ENCODE measurements around the gene TLN1.

TLN1 gene

DNA sequence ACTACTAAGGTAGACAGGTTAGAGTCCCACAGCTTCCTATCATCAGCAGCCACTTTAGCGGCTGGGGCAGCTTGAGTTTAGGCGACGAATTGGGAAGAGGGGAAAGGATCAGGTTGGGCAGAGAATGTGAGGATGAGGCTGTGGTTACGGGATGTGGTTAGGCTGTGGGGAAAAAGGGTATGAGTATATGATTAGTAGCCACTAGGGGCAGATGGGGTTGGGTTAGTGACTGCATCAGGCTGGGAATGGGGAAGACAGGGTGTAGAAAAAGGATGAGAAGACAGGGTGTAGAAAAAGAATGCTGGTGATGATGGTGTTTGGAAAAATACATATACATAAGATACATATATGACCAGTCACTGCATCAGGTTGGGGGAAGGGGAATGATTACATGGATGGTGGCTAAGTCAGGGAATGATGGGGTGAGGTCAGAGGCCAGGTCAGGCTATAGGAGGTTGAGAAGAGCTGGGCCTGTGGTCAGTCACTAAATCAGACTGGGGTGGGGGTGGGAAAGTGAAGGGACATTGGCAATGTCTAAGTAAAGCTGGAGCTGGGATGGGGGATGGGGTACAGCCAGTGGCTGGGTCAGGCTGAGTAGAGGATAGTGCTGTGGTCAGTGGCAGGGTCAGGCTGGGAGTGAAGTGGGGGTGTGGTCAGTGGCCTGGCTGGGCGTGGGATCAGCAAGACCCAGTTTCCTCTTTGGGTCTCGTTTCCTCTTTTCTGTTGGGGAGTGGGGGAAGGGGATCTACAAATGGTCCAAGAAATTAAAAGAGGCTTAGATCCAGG is 2.1 kb downstream of the TLN1 start:
- DNase-seq (ENCODE audit: insufficient read length, low spot score) (peak; percentile 51), FAIRE-seq (no peak)
- TF ChIP-seq, protein P1, sequence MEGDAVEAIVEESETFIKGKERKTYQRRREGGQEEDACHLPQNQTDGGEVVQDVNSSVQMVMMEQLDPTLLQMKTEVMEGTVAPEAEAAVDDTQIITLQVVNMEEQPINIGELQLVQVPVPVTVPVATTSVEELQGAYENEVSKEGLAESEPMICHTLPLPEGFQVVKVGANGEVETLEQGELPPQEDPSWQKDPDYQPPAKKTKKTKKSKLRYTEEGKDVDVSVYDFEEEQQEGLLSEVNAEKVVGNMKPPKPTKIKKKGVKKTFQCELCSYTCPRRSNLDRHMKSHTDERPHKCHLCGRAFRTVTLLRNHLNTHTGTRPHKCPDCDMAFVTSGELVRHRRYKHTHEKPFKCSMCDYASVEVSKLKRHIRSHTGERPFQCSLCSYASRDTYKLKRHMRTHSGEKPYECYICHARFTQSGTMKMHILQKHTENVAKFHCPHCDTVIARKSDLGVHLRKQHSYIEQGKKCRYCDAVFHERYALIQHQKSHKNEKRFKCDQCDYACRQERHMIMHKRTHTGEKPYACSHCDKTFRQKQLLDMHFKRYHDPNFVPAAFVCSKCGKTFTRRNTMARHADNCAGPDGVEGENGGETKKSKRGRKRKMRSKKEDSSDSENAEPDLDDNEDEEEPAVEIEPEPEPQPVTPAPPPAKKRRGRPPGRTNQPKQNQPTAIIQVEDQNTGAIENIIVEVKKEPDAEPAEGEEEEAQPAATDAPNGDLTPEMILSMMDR (IDR thresholded peaks at IDR 0.05; ENCODE audit: insufficient read depth, missing control alignments), result peak; percentile 33

DNA sequence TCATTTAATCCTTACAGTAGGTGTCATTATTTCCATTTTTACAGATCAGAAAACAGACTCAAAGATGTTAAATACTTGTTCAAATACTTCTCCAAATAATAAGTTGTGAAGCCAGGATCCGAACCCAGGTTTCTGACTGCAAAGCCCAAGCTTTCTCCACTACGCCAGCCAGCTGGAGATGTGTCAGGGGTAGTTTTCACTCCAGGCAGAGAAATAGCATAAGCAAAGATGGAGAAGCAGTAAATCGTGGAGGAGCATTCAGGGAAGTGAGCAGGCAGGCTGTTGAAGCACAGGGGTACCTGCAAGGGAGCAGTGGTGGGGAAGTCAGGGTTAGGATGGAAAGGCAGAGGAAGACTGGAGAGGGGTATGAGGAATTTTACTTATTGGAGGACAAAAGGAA is 2.9 kb downstream of the TLN1 start:
- TF ChIP-seq, protein P1 (IDR thresholded peaks at IDR 0.05; ENCODE audit: insufficient read depth, missing control alignments), result no peak
- no peak for DNase-seq (ENCODE audit: insufficient read length, low spot score)
- FAIRE-seq, result no peak

DNA sequence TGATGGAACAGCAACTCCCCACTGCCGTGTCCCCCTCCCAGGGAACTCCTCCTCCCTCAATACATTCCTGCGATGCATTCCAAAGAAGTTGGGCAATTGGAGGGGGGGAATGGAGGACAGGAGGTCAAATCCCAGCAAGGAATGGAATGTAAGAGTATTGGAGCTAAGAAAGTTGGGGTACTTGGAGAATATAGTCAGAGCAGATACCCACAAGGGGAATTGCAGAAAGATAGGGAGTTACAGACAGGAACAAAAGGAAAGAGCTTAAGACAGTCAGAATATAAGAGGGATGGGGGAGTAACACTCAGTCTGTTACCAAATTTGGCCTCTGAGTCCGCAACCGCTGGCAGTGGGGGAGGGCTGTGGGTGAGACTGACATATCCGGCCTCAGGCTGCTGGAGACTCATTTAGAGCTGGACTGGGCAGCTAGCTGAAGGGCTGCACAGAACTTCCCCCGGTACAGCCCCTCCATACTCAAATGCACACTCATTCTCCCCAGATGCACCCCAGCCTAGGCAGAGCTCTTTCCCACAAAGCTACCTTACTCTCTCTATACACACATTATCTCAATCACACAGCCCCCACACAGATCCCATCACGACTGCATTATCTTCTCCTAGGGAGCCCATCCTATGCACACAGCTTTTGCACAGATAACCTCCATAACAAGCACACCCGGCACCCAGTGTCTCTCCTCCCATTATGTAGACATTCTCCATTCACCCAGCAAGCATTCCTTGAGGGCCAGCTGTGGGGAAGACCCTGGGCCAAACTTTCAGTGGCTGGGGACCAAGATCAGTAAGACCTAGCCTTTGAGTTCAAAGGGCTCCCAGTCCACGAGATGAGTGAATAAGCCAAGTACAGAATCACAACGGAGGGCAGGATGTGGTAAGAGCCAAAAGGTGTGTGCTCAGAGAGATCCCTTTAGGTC is 3.7 kb downstream of the TLN1 start:
- DNase-seq (ENCODE audit: insufficient read length, low spot score), result no peak
- no peak for FAIRE-seq

DNA sequence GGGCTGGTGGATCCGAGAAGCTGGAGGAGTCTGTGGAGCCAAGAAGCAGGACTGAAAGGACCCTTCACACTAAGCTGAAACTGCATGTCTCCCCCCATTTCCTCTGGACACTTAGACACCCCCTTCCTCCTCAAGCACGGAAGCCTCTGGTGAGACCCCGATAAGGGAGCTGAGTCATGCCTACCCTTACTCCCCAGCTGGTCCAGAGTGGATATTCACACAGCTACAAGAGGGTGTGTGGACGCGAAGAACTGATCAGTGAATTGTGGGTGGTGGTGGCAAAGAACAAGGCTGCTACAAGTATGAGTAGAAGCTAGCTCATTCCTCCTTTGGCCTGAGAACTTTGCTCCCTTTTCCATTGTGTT is 4.3 kb downstream of the TLN1 start:
- FAIRE-seq (no peak), DNase-seq (ENCODE audit: insufficient read length, low spot score) (no peak)
- TF ChIP-seq, protein P1 (IDR thresholded peaks at IDR 0.05; ENCODE audit: insufficient read depth, missing control alignments), result no peak

More for the DNA sequence above, 3.7 kb downstream of the TLN1 start:
- TF ChIP-seq, protein P1 (IDR thresholded peaks at IDR 0.05; ENCODE audit: insufficient read depth, missing control alignments), result no peak

DNA sequence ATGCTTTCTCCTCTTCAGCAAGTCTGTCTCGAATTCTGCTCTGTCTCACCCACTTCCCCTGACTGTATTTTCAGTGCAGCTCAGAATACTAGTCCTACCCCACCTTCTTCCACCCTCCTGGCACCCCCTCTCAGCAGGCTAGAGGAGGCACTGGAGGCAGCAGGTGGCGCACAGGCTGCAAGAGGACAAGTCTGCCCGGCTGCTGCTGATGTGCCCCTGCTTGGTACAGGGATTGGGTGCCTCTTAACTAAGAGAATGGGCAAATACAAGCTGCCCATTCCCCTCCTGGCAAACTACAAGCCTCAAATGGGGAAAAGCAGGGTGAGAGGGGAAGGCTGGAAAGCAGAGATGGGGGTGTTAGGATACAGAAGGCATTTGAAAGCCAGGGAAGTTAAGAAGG is 5.1 kb downstream of the TLN1 start:
- FAIRE-seq, result no peak

DNA sequence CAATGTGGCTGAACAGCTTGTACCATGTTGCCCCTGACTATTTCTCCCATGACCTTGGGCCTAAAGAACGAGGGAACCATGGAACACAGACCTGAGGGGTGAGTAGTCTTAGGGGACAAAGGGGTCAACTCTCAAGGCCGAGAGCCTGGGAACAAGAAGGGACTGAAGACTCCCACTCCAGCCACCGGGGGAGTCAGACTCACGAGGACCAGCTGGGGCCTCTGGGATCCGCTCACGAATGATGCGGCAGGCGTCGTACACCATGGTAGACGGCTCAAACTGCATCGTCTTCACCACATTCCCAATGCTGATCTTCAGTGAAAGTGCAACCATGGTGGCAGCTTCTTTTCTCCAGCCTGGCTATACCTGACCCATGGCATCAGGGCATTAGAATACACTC is 6.6 kb downstream of the TLN1 start:
- TF ChIP-seq, protein P1 (IDR thresholded peaks at IDR 0.05; ENCODE audit: insufficient read depth, missing control alignments), result no peak
- no peak for FAIRE-seq
- no peak for DNase-seq (ENCODE audit: insufficient read length, low spot score)

More for the DNA sequence above, 5.1 kb downstream of the TLN1 start:
- no peak for DNase-seq (ENCODE audit: insufficient read length, low spot score)
- TF ChIP-seq, protein P1 (IDR thresholded peaks at IDR 0.05; ENCODE audit: insufficient read depth, missing control alignments), result no peak
